ENCODE results near the gene CIPC. TPM values are rescaled to one million over a fixed set of nuclear protein-coding genes. Genes with fewer than 3 reads are reported as not detected.

The CIPC gene
- total RNA-seq, 2 experiments from 2014 or later, result 8.6 to 10.0 TPM

GRCh38 chr14:77154421-77154820 lies 56.4 kb downstream of the CIPC start:
- ChIA-PET CTCF (interaction anchor here (0.6 to 1.6 kb wide), 9 partner anchors 12 to 279 kb away, joined by 3 to 5 read pairs (median 3); partner anchors contain the start of gene TMEM63C), POLR2A (no interaction called here)
- DNase-seq (no peak), ATAC-seq (no peak)
- intact Hi-C loops (cut with DNase I, micrococcal nuclease), result loop anchor here (5.0 kb wide), 2 partner anchors 58 to 148 kb away; no protein-coding TSS in a partner anchor
- Mint-ChIP-seq H3K4me3 (no peak overlapping the region), H3K9me3 (ENCODE audit: low read depth) (no peaks in the 10 kb centered on the region), H3K36me3 (ENCODE audit: low read depth) (no peaks in the 10 kb centered on the region), H3K27me3 (peaks cover 43% of the 10 kb centered on the region), H3K27ac (no peak overlapping the region), H3K4me1 (no peaks in the 10 kb centered on the region)

DNA sequence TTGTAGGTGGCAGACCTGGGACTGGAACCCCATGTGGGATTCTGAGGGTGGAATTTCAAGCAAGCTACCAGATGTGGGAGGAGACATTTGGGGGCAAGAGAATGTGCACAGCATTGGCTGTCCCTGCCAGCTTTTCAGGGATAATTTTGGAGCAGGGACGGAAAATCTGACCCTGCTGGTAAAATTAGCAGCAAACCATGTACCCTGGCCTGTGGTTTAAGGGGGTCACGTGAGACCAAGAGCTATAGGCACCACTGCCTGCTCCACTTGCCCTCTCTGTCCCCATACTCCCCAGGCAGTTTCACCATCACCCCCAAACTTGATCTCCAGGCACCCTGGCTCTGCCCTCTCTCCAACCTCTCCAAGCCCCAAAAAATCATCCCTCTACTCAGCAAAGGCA lies 57.0 kb downstream of the CIPC start:
- no peaks in the 10 kb centered on the region for H3K36me3 Mint-ChIP-seq (ENCODE audit: low read depth)
- peaks cover 40% of the 10 kb centered on the region for H3K27me3 Mint-ChIP-seq
- DNase-seq (no peak), ATAC-seq (no peak)
- H3K9me3 Mint-ChIP-seq (ENCODE audit: low read depth), result no peaks in the 10 kb centered on the region
- H3K27ac Mint-ChIP-seq, result no peak overlapping the region
- intact Hi-C loops (cut with DNase I, micrococcal nuclease), result no loop called here
- no peak overlapping the region for H3K4me3 Mint-ChIP-seq
- POLR2A ChIA-PET, result no interaction called here
- H3K4me1 Mint-ChIP-seq, result no peaks in the 10 kb centered on the region
- CTCF ChIA-PET, result interaction anchor here (0.6 to 1.3 kb wide), 7 partner anchors 11 to 1497 kb away, joined by 3 to 5 read pairs (median 3); no protein-coding TSS in a partner anchor

DNA sequence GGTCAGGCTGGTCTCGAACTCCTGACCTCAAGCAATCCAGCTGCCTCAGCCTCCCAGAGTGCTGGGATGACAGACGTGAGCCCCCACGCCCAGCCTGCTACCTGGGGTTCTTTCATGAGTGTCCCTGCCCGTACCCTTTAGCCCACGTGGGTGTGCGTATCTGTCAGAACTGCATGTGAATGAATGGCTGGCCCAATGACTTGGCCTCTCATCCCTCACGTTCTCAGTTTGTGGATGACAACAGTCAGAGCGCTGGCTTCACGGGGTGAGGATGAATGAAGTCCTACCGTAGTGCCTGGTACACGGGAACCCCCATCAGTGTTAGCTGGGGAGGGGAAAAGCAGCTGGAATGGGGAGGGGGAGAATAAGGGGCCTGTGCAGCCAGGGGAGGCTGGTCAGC lies 59.7 kb downstream of the CIPC start:
- CTCF ChIA-PET, result no interaction called here
- ATAC-seq, result no peak
- DNase-seq, result no peak
- intact Hi-C loops (cut with DNase I, micrococcal nuclease), result no loop called here
- peaks cover 46% of the 10 kb centered on the region for H3K27me3 Mint-ChIP-seq
- no peaks in the 10 kb centered on the region for H3K4me1 Mint-ChIP-seq
- no peak overlapping the region for H3K4me3 Mint-ChIP-seq
- no peak overlapping the region for H3K27ac Mint-ChIP-seq
- no peaks in the 10 kb centered on the region for H3K36me3 Mint-ChIP-seq (ENCODE audit: low read depth)
- H3K9me3 Mint-ChIP-seq (ENCODE audit: low read depth), result no peaks in the 10 kb centered on the region
- POLR2A ChIA-PET, result no interaction called here

- no peak for DNase-seq
- no peak overlapping the region for H3K4me3 Mint-ChIP-seq
- ATAC-seq, result no peak
- H3K4me1 Mint-ChIP-seq, result no peaks in the 10 kb centered on the region
- ChIA-PET POLR2A (no interaction called here), CTCF (no interaction called here)
- no peaks in the 10 kb centered on the region for H3K36me3 Mint-ChIP-seq (ENCODE audit: low read depth)
- no peak overlapping the region for H3K27ac Mint-ChIP-seq
- intact Hi-C loops (cut with DNase I, micrococcal nuclease), result no loop called here
- no peaks in the 10 kb centered on the region for H3K9me3 Mint-ChIP-seq (ENCODE audit: low read depth)
- H3K27me3 Mint-ChIP-seq, result peaks cover 43% of the 10 kb centered on the region
Measured at GRCh38 chr14:77158175-77158881, 60.3 kb downstream of the CIPC start.

DNA sequence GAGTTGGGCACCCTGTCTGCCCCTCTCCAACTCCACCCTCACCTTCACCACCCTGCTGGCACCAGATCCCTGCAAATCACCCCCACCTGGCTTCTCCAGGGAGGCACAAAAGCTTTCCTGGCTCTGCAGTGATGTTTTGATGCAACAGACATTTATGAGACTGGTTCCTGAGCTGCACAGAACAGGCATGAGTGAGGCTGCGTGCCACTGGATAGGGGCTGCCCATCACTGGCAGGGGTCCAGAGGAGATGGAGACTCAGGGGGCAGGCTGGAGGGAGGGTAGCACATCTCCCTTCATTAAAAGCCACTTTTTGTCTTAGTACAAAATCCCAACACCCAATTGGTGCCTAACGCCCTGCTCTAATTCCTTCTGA lies 60.8 kb downstream of the CIPC start:
- Mint-ChIP-seq H3K27ac (no peak overlapping the region), H3K4me1 (no peaks in the 10 kb centered on the region), H3K4me3 (no peak overlapping the region), H3K9me3 (ENCODE audit: low read depth) (no peaks in the 10 kb centered on the region), H3K27me3 (peaks cover 41% of the 10 kb centered on the region), H3K36me3 (ENCODE audit: low read depth) (no peaks in the 10 kb centered on the region)
- ChIA-PET CTCF (no interaction called here), POLR2A (no interaction called here)
- no peak for ATAC-seq
- intact Hi-C loops (cut with DNase I, micrococcal nuclease), result no loop called here
- DNase-seq, result no peak

DNA sequence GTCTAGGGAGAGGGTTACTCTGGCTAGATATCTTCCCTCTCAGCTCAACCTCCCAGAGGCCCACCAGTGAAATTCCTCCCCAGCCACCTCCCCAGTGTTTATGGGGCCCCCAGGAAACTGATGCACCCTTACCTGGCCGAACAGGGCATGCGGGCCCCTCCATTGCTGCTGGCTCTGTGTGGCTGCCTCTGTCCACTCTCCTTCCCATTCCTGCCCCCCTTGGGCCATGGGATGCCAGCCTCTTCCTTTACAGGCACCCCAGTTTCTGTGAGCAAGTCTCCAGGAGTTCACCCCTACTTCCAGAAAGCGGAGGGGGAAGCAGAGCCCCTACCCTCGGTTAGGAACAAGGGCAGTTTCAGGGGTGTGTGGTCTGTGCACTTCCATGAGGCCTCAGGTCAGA lies 63.0 kb downstream of the CIPC start:
- H3K4me1 Mint-ChIP-seq, result no peaks in the 10 kb centered on the region
- peaks cover 33% of the 10 kb centered on the region for H3K27me3 Mint-ChIP-seq
- ATAC-seq (no peak), DNase-seq (no peak)
- H3K9me3 Mint-ChIP-seq (ENCODE audit: low read depth), result no peaks in the 10 kb centered on the region
- no peak overlapping the region for H3K27ac Mint-ChIP-seq
- intact Hi-C loops (cut with DNase I, micrococcal nuclease), result no loop called here
- CTCF ChIA-PET, result interaction anchor here (1.2 to 1.3 kb wide), 2 partner anchors 12 to 23 kb away, joined by 4 read pairs; no protein-coding TSS in a partner anchor
- no peak overlapping the region for H3K4me3 Mint-ChIP-seq
- POLR2A ChIA-PET, result no interaction called here
- no peaks in the 10 kb centered on the region for H3K36me3 Mint-ChIP-seq (ENCODE audit: low read depth)

Other genes starting within 250 kb of the CIPC start
- gene IRF2BPL, start 69.5 kb upstream of the CIPC start, total RNA-seq, result 10 to 100 TPM; 34.3 to 40.1 TPM
- not detected for gene ZDHHC22, start 43.5 kb downstream of the CIPC start, total RNA-seq
- 1 to 10 TPM; 1.1 to 1.4 TPM for gene TMEM63C, start 83.5 kb downstream of the CIPC start, total RNA-seq
- gene NGB, start 172.9 kb downstream of the CIPC start, total RNA-seq, result not detected
- gene POMT2, start 222.6 kb downstream of the CIPC start, total RNA-seq, result 10 to 100 TPM; 11.7 to 18.2 TPM
- 10 to 100 TPM; 17.5 to 22.9 TPM for gene GSTZ1, start 222.8 kb downstream of the CIPC start, total RNA-seq

Data from activated CD4-positive, alpha-beta T cell treated with anti-CD3 and anti-CD28 coated beads for 36 hours (primary cell).